ENCODE results near the gene CDK15. TPM values are rescaled to one million over a fixed set of nuclear protein-coding genes. Genes with fewer than 3 reads are reported as not detected.
A peak's percentile ranks its signal among the peaks of the same experiment; 100 is the strongest.

CDK15 gene
- total RNA-seq, 1 donor from 2014 or later = 0.21 TPM

DNA sequence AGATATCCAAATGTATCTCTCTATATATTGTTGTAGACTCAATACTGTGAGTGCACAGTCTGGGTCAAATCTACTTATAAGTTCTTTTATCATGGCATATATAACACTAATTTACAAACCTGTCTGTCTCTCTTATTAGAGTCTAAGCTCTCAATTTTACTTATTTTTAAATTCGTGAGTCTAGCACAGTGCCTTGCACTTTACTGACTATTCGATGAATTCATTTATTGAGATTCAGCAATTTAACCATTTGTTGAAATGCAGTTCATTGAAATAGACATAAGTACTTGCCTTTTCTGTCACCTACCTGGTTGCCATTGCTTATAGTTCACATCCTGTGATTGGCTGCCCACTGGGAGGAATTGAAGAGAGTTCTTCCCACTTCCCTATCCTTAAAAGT lies 15.3 kb upstream of the CDK15 start:
- no peak for DNase-seq (ENCODE audit: low read depth)
- TF ChIP-seq, protein P1, sequence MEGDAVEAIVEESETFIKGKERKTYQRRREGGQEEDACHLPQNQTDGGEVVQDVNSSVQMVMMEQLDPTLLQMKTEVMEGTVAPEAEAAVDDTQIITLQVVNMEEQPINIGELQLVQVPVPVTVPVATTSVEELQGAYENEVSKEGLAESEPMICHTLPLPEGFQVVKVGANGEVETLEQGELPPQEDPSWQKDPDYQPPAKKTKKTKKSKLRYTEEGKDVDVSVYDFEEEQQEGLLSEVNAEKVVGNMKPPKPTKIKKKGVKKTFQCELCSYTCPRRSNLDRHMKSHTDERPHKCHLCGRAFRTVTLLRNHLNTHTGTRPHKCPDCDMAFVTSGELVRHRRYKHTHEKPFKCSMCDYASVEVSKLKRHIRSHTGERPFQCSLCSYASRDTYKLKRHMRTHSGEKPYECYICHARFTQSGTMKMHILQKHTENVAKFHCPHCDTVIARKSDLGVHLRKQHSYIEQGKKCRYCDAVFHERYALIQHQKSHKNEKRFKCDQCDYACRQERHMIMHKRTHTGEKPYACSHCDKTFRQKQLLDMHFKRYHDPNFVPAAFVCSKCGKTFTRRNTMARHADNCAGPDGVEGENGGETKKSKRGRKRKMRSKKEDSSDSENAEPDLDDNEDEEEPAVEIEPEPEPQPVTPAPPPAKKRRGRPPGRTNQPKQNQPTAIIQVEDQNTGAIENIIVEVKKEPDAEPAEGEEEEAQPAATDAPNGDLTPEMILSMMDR (IDR thresholded peaks at IDR 0.05; ENCODE audit: insufficient read depth, low read length, poor library complexity, severe bottlenecking) = no peak

DNA sequence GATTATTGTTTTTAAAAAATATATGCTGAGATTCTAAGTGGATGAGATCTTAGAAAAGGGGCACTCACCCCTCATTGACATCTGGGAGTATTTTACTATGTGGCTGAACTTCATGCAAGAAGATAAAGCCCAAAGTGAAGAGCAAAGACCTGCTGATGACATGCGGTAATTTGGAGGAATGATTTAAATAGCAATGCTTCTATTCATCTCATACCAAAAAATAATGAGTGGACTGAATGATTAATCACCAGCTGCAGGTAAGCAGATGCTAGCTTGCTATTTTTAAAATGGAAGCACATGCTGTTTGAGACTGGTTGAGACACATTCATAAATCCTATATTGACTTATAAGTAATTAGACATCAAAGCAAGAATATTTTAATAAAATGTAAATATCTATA lies 12.7 kb upstream of the CDK15 start:
- Histone ChIP-seq H3K4me3 (ENCODE audit: low read depth, low read length) (no peak overlapping the region), H3K36me3 (ENCODE audit: control insufficient read depth, insufficient read depth, low read length) (no peaks in the 10 kb centered on the region), H3K27me3 (ENCODE audit: control insufficient read depth, insufficient read depth, low read length) (no peaks in the 10 kb centered on the region)
- TF ChIP-seq, protein P1 (IDR thresholded peaks at IDR 0.05; ENCODE audit: insufficient read depth, low read length, poor library complexity, severe bottlenecking) = no peak
- DNase-seq (ENCODE audit: low read depth) = no peak

More for the DNA sequence above, 15.3 kb upstream of the CDK15 start:
- no peak overlapping the region for H3K4me3 ChIP-seq (ENCODE audit: low read depth, low read length)
- no peaks in the 10 kb centered on the region for H3K36me3 ChIP-seq (ENCODE audit: control insufficient read depth, insufficient read depth, low read length)
- H3K27me3 ChIP-seq (ENCODE audit: control insufficient read depth, insufficient read depth, low read length) = no peaks in the 10 kb centered on the region

DNA sequence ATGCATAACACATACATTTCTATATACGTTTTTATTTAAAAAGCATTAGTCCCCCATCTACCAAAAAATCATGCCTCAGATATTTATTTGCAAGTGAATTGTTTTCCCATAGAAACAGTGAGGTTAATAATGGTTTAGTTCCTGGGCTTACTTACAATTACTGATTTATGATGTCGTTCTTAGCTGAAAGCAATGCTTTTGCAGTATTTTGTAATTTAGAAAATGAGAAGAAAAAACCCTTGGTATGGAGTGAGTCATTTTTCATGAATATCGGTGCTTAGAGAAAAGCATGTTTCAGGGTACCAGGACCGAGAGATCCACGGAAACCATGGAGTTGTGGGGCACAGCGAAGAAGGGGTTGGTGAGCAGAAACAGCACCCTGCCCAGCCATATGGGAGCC lies 12.0 kb upstream of the CDK15 start:
- H3K27me3 ChIP-seq (ENCODE audit: control insufficient read depth, insufficient read depth, low read length) = no peaks in the 10 kb centered on the region
- no peak for DNase-seq (ENCODE audit: low read depth)
- TF ChIP-seq, protein P1 (IDR thresholded peaks at IDR 0.05; ENCODE audit: insufficient read depth, low read length, poor library complexity, severe bottlenecking) = no peak
- H3K4me3 ChIP-seq (ENCODE audit: low read depth, low read length) = no peak overlapping the region
- H3K36me3 ChIP-seq (ENCODE audit: control insufficient read depth, insufficient read depth, low read length) = no peaks in the 10 kb centered on the region

DNA sequence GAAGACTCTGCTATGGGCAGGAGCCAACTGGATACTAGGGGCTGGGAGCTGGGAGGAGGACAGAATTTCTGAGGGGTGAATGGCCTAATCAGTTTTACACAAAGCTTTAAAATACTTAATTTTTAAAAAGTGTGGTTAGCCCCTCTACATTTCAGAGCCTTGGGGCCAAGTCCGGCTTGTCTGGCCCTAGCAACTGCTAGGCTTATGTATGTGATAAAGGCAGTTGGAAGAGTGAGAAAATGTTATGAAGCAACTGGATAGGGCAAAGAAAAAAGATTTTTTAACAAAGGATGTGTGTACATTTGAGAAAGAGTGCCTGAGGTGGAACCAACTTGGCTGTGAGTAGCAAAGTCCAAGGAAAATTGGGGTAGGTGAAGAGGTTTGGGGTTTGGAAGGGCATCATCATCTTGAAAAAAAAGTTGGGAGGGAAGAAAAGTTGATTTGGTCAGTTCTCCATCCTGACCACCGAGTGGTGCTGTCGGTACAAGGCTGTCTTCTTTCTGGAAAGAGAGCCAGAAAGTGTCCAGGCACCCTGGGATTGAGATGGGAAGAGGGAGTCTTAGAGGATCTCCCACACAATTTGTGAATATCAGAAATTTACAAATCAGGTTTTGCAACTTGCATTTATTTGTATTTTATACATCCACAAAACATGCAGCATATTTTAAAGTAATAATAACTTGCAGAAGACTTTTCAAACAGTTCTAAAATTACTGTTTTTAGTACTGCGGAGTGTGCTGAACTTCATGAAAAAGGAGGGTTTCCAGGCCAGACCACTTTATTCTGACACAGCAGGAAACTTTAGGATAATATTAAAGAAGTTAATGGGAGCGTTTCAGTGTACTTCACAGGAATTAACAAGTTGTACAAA lies 10.5 kb upstream of the CDK15 start:
- TF ChIP-seq, protein P1 (IDR thresholded peaks at IDR 0.05; ENCODE audit: insufficient read depth, low read length, poor library complexity, severe bottlenecking) = peak; percentile 80
- Histone ChIP-seq H3K4me3 (ENCODE audit: low read depth, low read length) (no peak overlapping the region), H3K27me3 (ENCODE audit: control insufficient read depth, insufficient read depth, low read length) (no peaks in the 10 kb centered on the region), H3K36me3 (ENCODE audit: control insufficient read depth, insufficient read depth, low read length) (no peaks in the 10 kb centered on the region)
- no peak for DNase-seq (ENCODE audit: low read depth)

DNA sequence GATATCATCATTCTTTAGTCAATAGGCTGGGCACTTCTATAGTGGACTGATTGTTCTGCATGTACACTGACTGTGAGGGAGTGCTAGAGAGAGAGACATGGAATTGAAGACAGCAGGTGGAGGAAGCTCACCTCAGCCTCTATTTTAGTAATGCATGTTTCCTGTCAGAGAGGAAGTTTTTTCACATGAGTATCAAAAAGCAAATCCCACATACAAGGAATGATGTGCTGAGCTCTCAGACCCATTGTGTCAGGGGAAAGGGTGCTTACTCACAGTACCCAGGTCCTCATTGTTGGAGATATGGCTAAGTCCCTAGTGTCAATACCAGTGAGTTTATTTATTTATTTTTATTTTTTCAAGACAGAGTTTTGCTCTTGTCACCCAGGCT lies 9.9 kb upstream of the CDK15 start:
- no peaks in the 10 kb centered on the region for H3K27me3 ChIP-seq (ENCODE audit: control insufficient read depth, insufficient read depth, low read length)
- no peak for DNase-seq (ENCODE audit: low read depth)
- H3K4me3 ChIP-seq (ENCODE audit: low read depth, low read length) = no peak overlapping the region
- TF ChIP-seq, protein P1 (IDR thresholded peaks at IDR 0.05; ENCODE audit: insufficient read depth, low read length, poor library complexity, severe bottlenecking) = no peak
- H3K36me3 ChIP-seq (ENCODE audit: control insufficient read depth, insufficient read depth, low read length) = no peaks in the 10 kb centered on the region

Measured in kidney epithelial cell (primary cell).